ENCODE data around the gene USP7. TPM values are rescaled to one million over a fixed set of nuclear protein-coding genes. Genes with fewer than 3 reads are reported as not detected.

Gene USP7
- polyA plus RNA-seq, 2 of the 4 experiments (the other 2 are of a cell fraction), result 39.6 to 65.9 TPM

DNA sequence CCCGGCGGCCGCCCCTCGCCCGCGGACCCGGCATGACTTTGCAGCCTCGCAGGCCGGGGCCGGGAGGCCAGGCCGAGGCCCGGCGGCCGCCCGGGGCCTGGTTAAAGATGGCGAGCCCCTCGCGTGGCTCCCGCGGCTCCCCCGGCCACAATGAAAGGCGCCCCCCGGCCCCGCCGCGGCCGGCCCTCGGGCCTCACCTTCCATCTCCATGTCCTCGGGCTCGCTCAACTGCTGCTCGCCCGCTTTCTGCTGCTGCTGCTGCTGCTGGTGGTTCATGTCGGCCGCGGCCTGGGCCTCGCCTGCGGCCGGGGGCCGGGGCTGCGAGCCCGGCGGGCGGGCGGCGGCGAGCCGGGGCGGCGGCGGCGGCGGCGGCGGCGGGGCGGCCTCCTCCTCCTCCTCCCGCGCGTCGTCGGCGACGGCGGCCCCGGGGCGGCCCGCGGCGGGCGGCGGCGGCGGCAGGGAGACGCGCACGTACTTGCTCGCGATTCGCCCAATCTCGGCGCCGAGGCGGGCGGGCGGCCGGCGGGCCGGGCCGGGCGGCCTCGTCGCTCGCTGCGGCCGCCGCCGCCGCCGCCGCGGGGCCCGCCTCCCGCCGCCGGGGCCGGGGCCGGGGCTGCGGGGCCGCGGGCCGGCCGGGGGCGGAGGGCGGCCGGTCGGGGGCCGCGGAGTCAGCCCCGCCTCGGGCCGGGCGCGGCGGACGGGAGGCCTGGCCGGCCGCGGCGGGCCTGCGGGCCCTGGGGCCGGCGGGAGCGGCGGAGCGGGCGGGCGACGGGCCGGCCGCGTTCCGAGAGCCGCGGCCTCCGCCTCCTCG, 491 bp downstream of the USP7 start:
- H3K4me1 ChIP-seq, result peaks cover 51% of the 10 kb centered on the region
- WGBS (ENCODE audit: missing lambda C conversion rate), result 0% methylated on average over 14 of the region's 146 CpGs
- H3K4me3 ChIP-seq, result peak overlapping the region; percentile 92
- FAIRE-seq (no peak), DNase-seq (ENCODE audit: low read depth in 1 of 2, low spot score in 1 of 2) (no peak), ATAC-seq (peak in 1 of 2 experiments; percentile 17; a peak in 3 of 6 replicates)
- peak overlapping the region; percentile 98 for H3K4me2 ChIP-seq
- POLR2A ChIA-PET, result interaction anchor here (0.6 kb wide), 1 partner anchor 128 kb away, joined by 5 read pairs; the partner anchor contains the start of gene HAPSTR1
- H3K9me3 ChIP-seq, result no peaks in the 10 kb centered on the region
- CTCF ChIA-PET, result no interaction called here
- TF ChIP-seq ATOH8 (CRISPR knock-in tag; IDR thresholded peaks at IDR 0.05; ENCODE audit: low read depth), result no peak
- no peak for TF ChIP-seq ZSCAN20 (CRISPR knock-in tag; IDR thresholded peaks at IDR 0.05)
- TF ChIP-seq, protein P1, sequence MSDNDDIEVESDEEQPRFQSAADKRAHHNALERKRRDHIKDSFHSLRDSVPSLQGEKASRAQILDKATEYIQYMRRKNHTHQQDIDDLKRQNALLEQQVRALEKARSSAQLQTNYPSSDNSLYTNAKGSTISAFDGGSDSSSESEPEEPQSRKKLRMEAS (IDR thresholded peaks at IDR 0.05), result peak; percentile 9; the same call in 1 of the 2 replicates
- peak overlapping the region; percentile 89 to 96 for H3K27ac ChIP-seq

GRCh38 chr16:8962393-8963009, 1.2 kb downstream of the USP7 start:
- FAIRE-seq (no peak), ATAC-seq (peak; percentile 3 to 4; a peak in 1 of 6 replicates), DNase-seq (ENCODE audit: low read depth in 1 of 2, low spot score in 1 of 2) (no peak)
- CTCF ChIA-PET, result interaction anchor here (1.2 kb wide), 1 partner anchor 12 kb away, joined by 3 read pairs; no protein-coding TSS in a partner anchor
- Histone ChIP-seq H3K27ac (peak overlapping the region; percentile 82 to 96), H3K9me3 (no peaks in the 10 kb centered on the region), H3K4me2 (peak overlapping the region; percentile 98), H3K4me1 (peaks cover 55% of the 10 kb centered on the region), H3K4me3 (peak overlapping the region; percentile 92)
- 5% methylated on average over 17 of the region's 50 CpGs for WGBS (ENCODE audit: missing lambda C conversion rate)
- TF ChIP-seq, protein P1 (IDR thresholded peaks at IDR 0.05), result peak; percentile 35; the same call in 1 of the 2 replicates
- no peak for TF ChIP-seq SMC3 (IDR thresholded peaks at IDR 0.05)
- TF ChIP-seq MAFK (IDR thresholded peaks at IDR 0.05; ENCODE audit: partially characterized antibody), result peak; percentile 86
- no peak for TF ChIP-seq BHLHE40 (IDR thresholded peaks at IDR 0.05; ENCODE audit: low read depth, low read length)
- TF ChIP-seq JUN (IDR thresholded peaks at IDR 0.05), result 0 out of 5 replicates have a peak, but pooled peaks of 1 of the 2 experiments have one; percentile 43
- POLR2A ChIA-PET, result no interaction called here

DNA sequence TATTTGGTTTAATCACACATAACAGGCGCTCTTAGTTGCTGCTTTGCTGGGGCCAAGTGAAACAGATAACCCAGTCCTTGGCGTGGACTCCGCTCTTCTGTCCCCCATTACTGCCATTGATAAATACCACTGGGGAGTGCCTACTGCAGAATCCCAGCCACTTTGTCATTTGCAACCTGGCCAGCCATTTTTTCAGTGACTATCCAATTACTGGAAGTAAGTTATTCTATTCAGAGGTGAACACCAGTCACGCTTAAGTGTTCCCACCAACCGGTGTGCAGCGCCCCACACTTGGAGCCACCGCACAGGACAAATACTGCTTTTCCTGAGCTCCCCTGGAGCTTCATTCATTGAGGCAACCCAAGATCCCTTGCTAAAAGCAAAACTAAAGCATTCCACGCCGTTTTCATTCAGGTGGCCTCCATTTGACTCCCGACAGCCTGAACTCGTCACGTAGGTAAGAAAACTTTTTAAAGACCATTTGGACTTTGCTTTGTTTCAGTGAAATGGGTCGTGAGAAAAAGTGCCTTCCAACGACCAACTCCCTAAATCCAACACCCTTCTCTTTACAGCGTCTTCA, 1.8 kb downstream of the USP7 start:
- DNase-seq (ENCODE audit: low read depth in 1 of 2, low spot score in 1 of 2) (no peak), ATAC-seq (no peak), FAIRE-seq (no peak)
- no peak for TF ChIP-seq FOSB (CRISPR knock-in tag; IDR thresholded peaks at IDR 0.05)
- TF ChIP-seq KDM5A (IDR thresholded peaks at IDR 0.05), result no peak
- no peak for TF ChIP-seq NR3C1 (IDR thresholded peaks at IDR 0.05)
- no peak for TF ChIP-seq SREBF2 (IDR thresholded peaks at IDR 0.05)
- no peak for TF ChIP-seq ZNF302 (CRISPR knock-in tag; IDR thresholded peaks at IDR 0.05)
- TF ChIP-seq BHLHE40 (IDR thresholded peaks at IDR 0.05; ENCODE audit: low read depth, low read length), result no peak
- TF ChIP-seq, protein P2, sequence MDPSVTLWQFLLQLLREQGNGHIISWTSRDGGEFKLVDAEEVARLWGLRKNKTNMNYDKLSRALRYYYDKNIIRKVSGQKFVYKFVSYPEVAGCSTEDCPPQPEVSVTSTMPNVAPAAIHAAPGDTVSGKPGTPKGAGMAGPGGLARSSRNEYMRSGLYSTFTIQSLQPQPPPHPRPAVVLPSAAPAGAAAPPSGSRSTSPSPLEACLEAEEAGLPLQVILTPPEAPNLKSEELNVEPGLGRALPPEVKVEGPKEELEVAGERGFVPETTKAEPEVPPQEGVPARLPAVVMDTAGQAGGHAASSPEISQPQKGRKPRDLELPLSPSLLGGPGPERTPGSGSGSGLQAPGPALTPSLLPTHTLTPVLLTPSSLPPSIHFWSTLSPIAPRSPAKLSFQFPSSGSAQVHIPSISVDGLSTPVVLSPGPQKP (IDR thresholded peaks at IDR 0.05; ENCODE audit: low read depth, low read length), result no peak
- no peak for TF ChIP-seq JUN (IDR thresholded peaks at IDR 0.05)
- no peak for TF ChIP-seq EHF (CRISPR knock-in tag; IDR thresholded peaks at IDR 0.05)
- TF ChIP-seq HOXB13 (CRISPR knock-in tag; IDR thresholded peaks at IDR 0.05; ENCODE audit: low read depth), result no peak
- TF ChIP-seq KDM1A (IDR thresholded peaks at IDR 0.05; ENCODE audit: low read depth), result no peak
- no peak for TF ChIP-seq RCOR1 (IDR thresholded peaks at IDR 0.05; ENCODE audit: low read depth, low read length)
- TF ChIP-seq, protein P3, sequence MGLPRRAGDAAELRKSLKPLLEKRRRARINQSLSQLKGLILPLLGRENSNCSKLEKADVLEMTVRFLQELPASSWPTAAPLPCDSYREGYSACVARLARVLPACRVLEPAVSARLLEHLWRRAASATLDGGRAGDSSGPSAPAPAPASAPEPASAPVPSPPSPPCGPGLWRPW (IDR thresholded peaks at IDR 0.05), result no peak
- TF ChIP-seq ZC3H11A (IDR thresholded peaks at IDR 0.05), result no peak
- TF ChIP-seq, protein P4, sequence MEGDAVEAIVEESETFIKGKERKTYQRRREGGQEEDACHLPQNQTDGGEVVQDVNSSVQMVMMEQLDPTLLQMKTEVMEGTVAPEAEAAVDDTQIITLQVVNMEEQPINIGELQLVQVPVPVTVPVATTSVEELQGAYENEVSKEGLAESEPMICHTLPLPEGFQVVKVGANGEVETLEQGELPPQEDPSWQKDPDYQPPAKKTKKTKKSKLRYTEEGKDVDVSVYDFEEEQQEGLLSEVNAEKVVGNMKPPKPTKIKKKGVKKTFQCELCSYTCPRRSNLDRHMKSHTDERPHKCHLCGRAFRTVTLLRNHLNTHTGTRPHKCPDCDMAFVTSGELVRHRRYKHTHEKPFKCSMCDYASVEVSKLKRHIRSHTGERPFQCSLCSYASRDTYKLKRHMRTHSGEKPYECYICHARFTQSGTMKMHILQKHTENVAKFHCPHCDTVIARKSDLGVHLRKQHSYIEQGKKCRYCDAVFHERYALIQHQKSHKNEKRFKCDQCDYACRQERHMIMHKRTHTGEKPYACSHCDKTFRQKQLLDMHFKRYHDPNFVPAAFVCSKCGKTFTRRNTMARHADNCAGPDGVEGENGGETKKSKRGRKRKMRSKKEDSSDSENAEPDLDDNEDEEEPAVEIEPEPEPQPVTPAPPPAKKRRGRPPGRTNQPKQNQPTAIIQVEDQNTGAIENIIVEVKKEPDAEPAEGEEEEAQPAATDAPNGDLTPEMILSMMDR (IDR thresholded peaks at IDR 0.05), result no peak
- no peak for TF ChIP-seq POLR2A (IDR thresholded peaks at IDR 0.05; ENCODE audit: low read length)
- TF ChIP-seq CBX8 (IDR thresholded peaks at IDR 0.05), result no peak
- TF ChIP-seq RNF2 (IDR thresholded peaks at IDR 0.05; ENCODE audit: borderline replicate concordance, low read depth), result no peak
- TF ChIP-seq GATA3 (IDR thresholded peaks at IDR 0.05; ENCODE audit: borderline replicate concordance), result no peak
- TF ChIP-seq ESRRA (IDR thresholded peaks at IDR 0.05; ENCODE audit: borderline replicate concordance, low read length), result no peak
- POLR2A ChIA-PET, result no interaction called here
- WGBS (ENCODE audit: missing lambda C conversion rate), result 61% methylated on average over 15 of the region's 15 CpGs
- Histone ChIP-seq H3K27ac (peak overlapping the region; percentile 82 to 96; a peak in 4 of 6 replicates), H3K9me3 (no peaks in the 10 kb centered on the region), H3K4me2 (peak overlapping the region; percentile 98), H3K4me1 (peaks cover 53% of the 10 kb centered on the region), H3K4me3 (peak overlapping the region; percentile 92)
- CTCF ChIA-PET, result interaction anchor here (1.2 to 1.7 kb wide), 2 partner anchors 11 to 56 kb away, joined by 3 to 6 read pairs; no protein-coding TSS in a partner anchor

Measured in A549 (cell line).